Tibial nerve (tissue), 4 donors: ENCODE data around the gene TRPM2. TPM values are rescaled to one million over a fixed set of nuclear protein-coding genes. Genes with fewer than 3 reads are reported as not detected.

Experiments used
- DNase-seq, 2 donors: peaks; one replicate each; pipeline ENCODE4 v3.0.0-alpha.2; 2019; ENCODE audit warnings: low spot score in 2 of 2
- H3K27ac ChIP-seq, 4 donors: fragments of 200-600 bp; sonication (generic) in 3 of 4; one replicate each; pipeline ENCODE4 v1.5.1; 2017 to 2019; ENCODE audit warnings: mild to moderate bottlenecking in 1 of 4
- H3K27me3 ChIP-seq, 2 donors: fragments of 200-600 bp; sonication (generic) in 1 of 2; one replicate each; pipeline versions ENCODE4 v1.5.1 to v1.6.0; 2017 to 2019
- H3K36me3 ChIP-seq, 3 donors: fragments of 200-600 bp; sonication (generic); one replicate each; pipeline ENCODE4 v1.5.1; 2018 to 2019
- H3K4me1 ChIP-seq, 4 donors: fragments of 200-600 bp; sonication (generic) in 3 of 4; one replicate each; pipeline ENCODE4 v1.5.1; 2017 to 2019
- H3K4me3 ChIP-seq, 4 donors: fragments of 200-600 bp; sonication (generic) in 3 of 4; one replicate each; pipeline ENCODE4 v1.5.1; 2017 to 2019; ENCODE audit warnings: mild to moderate bottlenecking in 1 of 4, moderate library complexity in 1 of 4
- H3K9me3 ChIP-seq, 4 donors: fragments of 200-600 bp; sonication (generic) in 3 of 4; one replicate each; pipeline ENCODE4 v1.5.1; 2017 to 2019
- CTCF ChIP-seq, 5 experiments: fragments of 200-600 bp in 3 of 5; fragments of 450-650 bp in 2 of 5; sonication (generic) in 3 of 5; IDR thresholded peaks; one replicate each; pipeline ENCODE4 v1.5.1; 2016 to 2019; ENCODE audit warnings: antibody characterized with exemption in 5 of 5, mild to moderate bottlenecking in 3 of 5, moderate library complexity in 2 of 5
- EP300 ChIP-seq, 2 donors: sonication (generic); formaldehyde crosslinking; IDR thresholded peaks; one replicate each; pipeline ENCODE4 v1.6.1; 2017; ENCODE audit warnings: antibody characterized with exemption in 2 of 2, mild to moderate bottlenecking in 1 of 2
- POLR2A ChIP-seq, 2 donors: fragments of 450-650 bp; IDR thresholded peaks; one replicate each; pipeline ENCODE4 v1.6.1; 2017; ENCODE audit warnings: antibody characterized with exemption in 2 of 2, mild to moderate bottlenecking in 2 of 2, moderate library complexity in 2 of 2
- WGBS, 2 donors: methylation state at CpG; one replicate each; pipeline ENCODE4 v1.1.5; 2018; 5-methylcytosine and 5-hydroxymethylcytosine counted together
- total RNA-seq, 4 donors: library from RNA; depleted of rRNA; stranded (reverse); fragments of >200 nt; gene quantifications; one replicate each; pipeline ENCODE4 v1.1.0, GENCODE V29; 2016

Gene TRPM2
- total RNA-seq, 4 donors from 2014 or later = 4.9 to 10.3 (median 7.8) TPM

DNA sequence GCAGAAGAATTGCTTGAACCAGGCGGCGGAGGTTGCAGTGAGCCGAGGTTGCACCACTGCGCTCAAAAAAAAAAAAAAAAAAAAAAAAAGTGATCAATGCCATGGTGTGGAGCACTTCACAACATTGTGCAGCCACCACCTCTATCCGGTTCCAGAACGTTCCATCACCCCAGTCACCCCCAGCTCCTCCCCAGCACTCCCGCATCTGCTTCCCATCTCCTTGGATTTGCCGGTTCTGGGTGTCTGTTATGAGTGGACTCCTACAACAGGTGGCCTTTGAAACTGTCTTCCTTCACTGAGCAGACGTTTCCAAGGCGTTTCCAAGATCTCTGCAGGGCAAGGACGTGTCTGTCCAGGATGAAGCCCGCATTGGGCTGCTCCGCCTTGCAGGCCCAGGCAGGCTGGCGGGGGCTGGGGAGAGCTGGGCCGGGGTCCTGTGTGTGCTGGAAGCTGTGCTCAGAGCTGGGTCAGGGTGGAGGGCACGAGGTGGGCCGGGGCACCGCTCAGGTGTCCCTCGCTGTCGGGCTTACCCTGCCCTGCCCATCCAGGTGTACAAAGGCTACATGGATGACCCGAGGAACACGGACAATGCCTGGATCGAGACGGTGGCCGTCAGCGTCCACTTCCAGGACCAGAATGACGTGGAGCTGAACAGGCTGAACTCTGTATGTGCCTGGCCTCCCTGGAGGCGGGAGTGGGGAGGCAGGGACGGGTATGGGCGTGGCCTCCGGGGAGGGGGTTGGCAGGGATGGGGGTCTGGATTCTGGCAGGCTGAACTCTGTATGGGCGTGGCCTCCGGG lies 87.0 kb downstream of the TRPM2 start:
- H3K27ac ChIP-seq = no peak overlapping the region
- no peaks in the 10 kb centered on the region for H3K36me3 ChIP-seq
- peaks cover 0 to 12% of the 10 kb centered on the region in 2 donors for H3K27me3 ChIP-seq
- no peak for DNase-seq
- H3K4me1 ChIP-seq = no peaks in the 10 kb centered on the region
- 83 to 84% methylated on average over 25 to 33 of the region's 33 CpGs for WGBS, 2 donors
- H3K4me3 ChIP-seq = no peak overlapping the region
- H3K9me3 ChIP-seq = no peaks in the 10 kb centered on the region
- no peak for TF ChIP-seq EP300 (IDR thresholded peaks at IDR 0.05)
- TF ChIP-seq CTCF (IDR thresholded peaks at IDR 0.05) = no peak
- no peak for TF ChIP-seq POLR2A (IDR thresholded peaks at IDR 0.05)

DNA sequence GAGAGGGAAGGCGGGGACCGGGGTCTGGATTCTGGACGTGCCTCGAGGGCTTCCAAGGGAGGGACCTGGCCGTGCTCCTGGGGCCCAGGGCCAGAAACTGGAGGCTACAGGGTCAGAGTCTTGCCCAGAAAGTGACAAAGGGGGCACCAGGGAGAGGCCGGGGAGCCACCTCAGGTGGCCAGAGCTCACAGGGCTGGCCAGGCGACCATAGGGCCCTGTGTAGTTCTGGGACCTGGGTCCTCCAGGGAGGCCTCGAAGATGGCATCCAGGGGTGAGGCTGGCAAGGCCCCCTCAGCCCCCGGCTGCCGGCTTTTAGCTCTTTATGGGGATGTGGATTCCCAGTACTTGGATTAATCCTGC lies 87.6 kb downstream of the TRPM2 start:
- Histone ChIP-seq H3K4me3 (no peak overlapping the region), H3K27me3 (peaks cover 0 to 12% of the 10 kb centered on the region in 2 donors), H3K27ac (no peak overlapping the region), H3K36me3 (no peaks in the 10 kb centered on the region), H3K4me1 (no peaks in the 10 kb centered on the region), H3K9me3 (no peaks in the 10 kb centered on the region)
- 70 to 83% methylated on average over 10 of the region's 10 CpGs for WGBS, 2 donors
- no peak for TF ChIP-seq POLR2A (IDR thresholded peaks at IDR 0.05)
- TF ChIP-seq EP300 (IDR thresholded peaks at IDR 0.05) = no peak
- TF ChIP-seq CTCF (IDR thresholded peaks at IDR 0.05) = no peak
- no peak for DNase-seq

DNA sequence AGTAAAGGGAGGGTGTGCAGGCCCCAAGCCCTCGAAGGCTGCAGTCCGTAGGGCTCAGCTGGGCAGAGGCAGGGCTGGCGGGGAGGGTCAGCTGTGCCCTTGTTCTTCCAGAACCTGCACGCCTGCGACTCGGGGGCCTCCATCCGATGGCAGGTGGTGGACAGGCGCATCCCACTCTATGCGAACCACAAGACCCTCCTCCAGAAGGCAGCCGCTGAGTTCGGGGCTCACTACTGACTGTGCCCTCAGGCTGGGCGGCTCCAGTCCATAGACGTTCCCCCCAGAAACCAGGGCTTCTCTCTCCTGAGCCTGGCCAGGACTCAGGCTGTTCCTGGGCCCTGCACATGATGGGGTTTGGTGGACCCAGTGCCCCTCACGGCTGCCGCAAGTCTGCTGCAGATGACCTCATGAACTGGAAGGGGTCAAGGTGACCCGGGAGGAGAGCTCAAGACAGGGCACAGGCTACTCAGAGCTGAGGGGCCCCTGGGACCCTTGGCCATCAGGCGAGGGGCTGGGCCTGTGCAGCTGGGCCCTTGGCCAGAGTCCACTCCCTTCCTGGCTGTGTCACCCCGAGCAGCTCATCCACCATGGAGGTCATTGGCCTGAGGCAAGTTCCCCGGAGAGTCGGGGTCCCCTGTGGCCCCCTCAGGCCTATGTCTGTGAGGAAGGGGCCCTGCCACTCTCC lies 88.3 kb downstream of the TRPM2 start:
- H3K27me3 ChIP-seq = peaks cover 0 to 12% of the 10 kb centered on the region in 2 donors
- no peak overlapping the region for H3K27ac ChIP-seq
- no peak for DNase-seq
- no peaks in the 10 kb centered on the region for H3K36me3 ChIP-seq
- no peak for TF ChIP-seq EP300 (IDR thresholded peaks at IDR 0.05)
- TF ChIP-seq POLR2A (IDR thresholded peaks at IDR 0.05) = no peak
- TF ChIP-seq CTCF (IDR thresholded peaks at IDR 0.05) = no peak
- H3K9me3 ChIP-seq = no peaks in the 10 kb centered on the region
- WGBS, 2 donors = 76 to 85% methylated on average over 8 to 15 of the region's 20 CpGs
- no peaks in the 10 kb centered on the region for H3K4me1 ChIP-seq
- no peak overlapping the region for H3K4me3 ChIP-seq

DNA sequence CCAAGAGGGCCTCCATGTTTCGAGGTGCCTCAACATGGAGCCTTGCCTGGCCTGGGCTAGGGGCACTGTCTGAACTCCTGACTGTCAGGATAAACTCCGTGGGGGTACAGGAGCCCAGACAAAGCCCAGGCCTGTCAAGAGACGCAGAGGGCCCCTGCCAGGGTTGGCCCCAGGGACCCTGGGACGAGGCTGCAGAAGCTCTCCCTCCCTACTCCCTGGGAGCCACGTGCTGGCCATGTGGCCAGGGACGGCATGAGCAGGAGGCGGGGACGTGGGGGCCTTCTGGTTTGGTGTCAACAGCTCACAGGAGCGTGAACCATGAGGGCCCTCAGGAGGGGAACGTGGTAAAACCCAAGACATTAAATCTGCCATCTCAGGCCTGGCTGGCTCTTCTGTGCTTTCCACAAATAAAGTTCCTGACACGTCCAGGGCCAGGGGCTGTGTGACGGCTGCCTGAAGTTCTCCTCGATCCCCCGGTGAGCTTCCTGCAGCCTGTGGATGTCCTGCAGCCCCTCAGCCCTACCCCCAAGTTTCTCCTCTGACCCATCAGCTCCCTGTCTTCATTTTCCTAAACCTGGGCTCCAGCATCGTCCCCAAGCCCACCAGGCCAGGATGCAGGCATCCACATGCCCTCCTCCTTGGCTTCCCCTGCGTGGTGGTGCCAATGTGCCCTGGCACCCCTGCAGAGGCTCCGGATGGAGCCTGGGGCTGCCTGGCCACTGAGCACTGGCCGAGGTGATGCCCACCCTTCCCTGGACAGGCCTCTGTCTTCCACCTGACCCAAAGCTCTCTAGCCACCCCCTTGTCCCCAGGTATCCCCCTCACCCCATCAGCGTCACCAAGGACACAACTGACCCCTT lies 89.1 kb downstream of the TRPM2 start:
- TF ChIP-seq CTCF (IDR thresholded peaks at IDR 0.05) (no peak), POLR2A (IDR thresholded peaks at IDR 0.05) (no peak), EP300 (IDR thresholded peaks at IDR 0.05) (no peak)
- H3K27ac ChIP-seq = no peak overlapping the region
- H3K4me1 ChIP-seq = no peaks in the 10 kb centered on the region
- no peak for DNase-seq
- no peak overlapping the region for H3K4me3 ChIP-seq
- no peaks in the 10 kb centered on the region for H3K36me3 ChIP-seq
- no peaks in the 10 kb centered on the region for H3K9me3 ChIP-seq
- H3K27me3 ChIP-seq = peaks cover 0 to 14% of the 10 kb centered on the region in 2 donors
- WGBS, 2 donors = 70 to 86% methylated on average over 13 to 19 of the region's 19 CpGs
